Amygdala (tissue), 56 donors: ENCODE measurements around the gene SLC7A8.
"Not testable (repeated sequence)": the region's sequence is repeated elsewhere in the genome, so short reads cannot be mapped to it uniquely, and the experiment has no call there.

Experiments used
- DNase-seq, 56 donors: peaks; one replicate each; lab custom pipeline; 2025; lab: John Stamatoyannopoulos, UW

The SLC7A8 gene

GRCh38 chr14:23183479-23183878 is at the start of gene SLC7A8:
TSS of gene SLC7A8 (minus strand) at chr14:23183660. CDS start at chr14:23182914, 746 bp downstream.
- DNase-seq: peak in 34 of 56 donors; percentile 19 to 73 (median 43)

- DNase-seq: not testable (repeated sequence)
Observed at GRCh38 chr14:23232241-23232808, 48.9 kb upstream of the SLC7A8 start.

GRCh38 chr14:23228812-23229211 is 45.4 kb upstream of the SLC7A8 start:
- DNase-seq: no peak

GRCh38 chr14:23227566-23227965 is 44.1 kb upstream of the SLC7A8 start:
- DNase-seq: no peak

GRCh38 chr14:23224958-23225357 is 41.5 kb upstream of the SLC7A8 start:
- not testable (repeated sequence) for DNase-seq

GRCh38 chr14:23219075-23219474 is 35.6 kb upstream of the SLC7A8 start:
- no peak for DNase-seq

- no peak for DNase-seq
Observed at GRCh38 chr14:23217032-23218020, 33.9 kb upstream of the SLC7A8 start.

- no peak for DNase-seq
Observed at GRCh38 chr14:23215421-23215820, 32.0 kb upstream of the SLC7A8 start.

GRCh38 chr14:23209651-23210423 is 26.4 kb upstream of the SLC7A8 start:
- no peak for DNase-seq

- DNase-seq: no peak
Observed at GRCh38 chr14:23208324-23208723, 24.9 kb upstream of the SLC7A8 start.

- no peak for DNase-seq
Observed at GRCh38 chr14:23207146-23207540, 23.7 kb upstream of the SLC7A8 start.

- no peak for DNase-seq
Observed at GRCh38 chr14:23206422-23207145, 23.1 kb upstream of the SLC7A8 start.

- no peak for DNase-seq
Observed at GRCh38 chr14:23202001-23202400, 18.5 kb upstream of the SLC7A8 start.

- not testable (repeated sequence) for DNase-seq
Observed at GRCh38 chr14:23199141-23199540, 15.7 kb upstream of the SLC7A8 start.

GRCh38 chr14:23196487-23196886 is 13.0 kb upstream of the SLC7A8 start:
- DNase-seq: not testable (repeated sequence)

GRCh38 chr14:23195552-23196101 is 12.2 kb upstream of the SLC7A8 start:
- DNase-seq: no peak

- no peak for DNase-seq
Observed at GRCh38 chr14:23193432-23193831, 10.0 kb upstream of the SLC7A8 start.

GRCh38 chr14:23187925-23188324 is 4.5 kb upstream of the SLC7A8 start:
- no peak for DNase-seq

GRCh38 chr14:23186913-23187654 is 3.6 kb upstream of the SLC7A8 start:
- DNase-seq: peak in 14 of 56 donors; percentile 7 to 74 (median 22)
